GM23338 (cell line): ENCODE data around the gene SYCP3. TPM values are rescaled to one million over a fixed set of nuclear protein-coding genes. Genes with fewer than 3 reads are reported as not detected.

ENCODE experiments used
- ATAC-seq: fragments of 200-7000 bp; cut with Tn5 transposase; 3 replicates; pipeline ENCODE4 v1.9.1; 2020
- DNase-seq: peaks from one replicate; pipeline ENCODE4 v3.0.0-alpha.2; 2015; ENCODE audit warnings: low spot score
- H2AFZ ChIP-seq: fragments of 200-600 bp; sonication (generic); 2 replicates; pipeline ENCODE4 v1.8.0; 2016; ENCODE audit warnings: antibody characterized with exemption, mild to moderate bottlenecking, moderate library complexity
- H3F3A ChIP-seq: fragments of 200-600 bp; sonication (generic); replicated peaks from 2 replicates; pipeline ENCODE4 v1.8.0; 2017; ENCODE audit warnings: antibody characterized with exemption, mixed run types, low read depth
- H3K27ac ChIP-seq: fragments of 200-600 bp; sonication (generic); 2 replicates; pipeline ENCODE4 v1.6.1; 2016; ENCODE audit warnings: low read depth
- H3K27me3 ChIP-seq: fragments of 200-600 bp; sonication (generic); 2 replicates; pipeline ENCODE4 v1.8.0; 2016; ENCODE audit warnings: mild to moderate bottlenecking, mixed run types, moderate library complexity; ENCODE audit not compliant: insufficient read depth
- H3K36me3 ChIP-seq: fragments of 200-600 bp; sonication (generic); 2 replicates; pipeline ENCODE4 v1.8.0; 2016; ENCODE audit warnings: mild to moderate bottlenecking; ENCODE audit not compliant: insufficient read depth
- H3K4me1 ChIP-seq: fragments of 200-600 bp; sonication (generic); 2 replicates; pipeline ENCODE4 v1.8.0; 2016; ENCODE audit warnings: mild to moderate bottlenecking, moderate library complexity; ENCODE audit not compliant: insufficient read depth
- H3K4me2 ChIP-seq: fragments of 200-600 bp; sonication (generic); 2 replicates; pipeline ENCODE4 v1.7.1; 2017; ENCODE audit warnings: mixed run types
- H3K4me3 ChIP-seq: fragments of 200-600 bp; sonication (generic); 2 replicates; pipeline ENCODE4 v1.6.1; 2016; ENCODE audit warnings: mixed run types
- H3K79me2 ChIP-seq: fragments of 200-600 bp; sonication (generic); replicated peaks from 2 replicates; pipeline ENCODE4 v1.8.0; 2017; ENCODE audit warnings: mild to moderate bottlenecking; ENCODE audit not compliant: insufficient read depth
- H3K9me2 ChIP-seq: fragments of 200-600 bp; sonication (generic); 2 replicates; pipeline ENCODE4 v1.8.0; 2017; ENCODE audit not compliant: insufficient read depth
- H4K20me1 ChIP-seq: fragments of 200-600 bp; sonication (generic); replicated peaks from 2 replicates; pipeline ENCODE4 v1.8.0; 2017; ENCODE audit warnings: mild to moderate bottlenecking; ENCODE audit not compliant: insufficient read depth
- H3K27ac Mint-ChIP-seq: 2 replicates; pipeline ENCODE4 v1.8.0; 2020; ENCODE audit warnings: inconsistent platforms, mild to moderate bottlenecking, moderate library complexity, mixed read lengths
- H3K27me3 Mint-ChIP-seq: 3 replicates; pipeline ENCODE4 v1.8.0; 2022; ENCODE audit warnings: low read depth, mild to moderate bottlenecking, moderate library complexity, mixed read lengths, inconsistent platforms; ENCODE audit not compliant: insufficient read depth, poor library complexity
- H3K36me3 Mint-ChIP-seq: 3 replicates; pipeline ENCODE4 v1.8.0; 2021; ENCODE audit warnings: low read depth, mild to moderate bottlenecking, inconsistent platforms, moderate library complexity, mixed read lengths
- H3K4me1 Mint-ChIP-seq: 3 replicates; pipeline ENCODE4 v1.8.0; 2020; ENCODE audit warnings: mild to moderate bottlenecking, inconsistent platforms, mixed read lengths
- H3K4me3 Mint-ChIP-seq: 3 replicates; pipeline ENCODE4 v1.8.0; 2021; ENCODE audit warnings: moderate library complexity, mild to moderate bottlenecking, inconsistent platforms, mixed read lengths
- H3K9me3 Mint-ChIP-seq: 3 replicates; pipeline ENCODE4 v1.8.0; 2020; ENCODE audit warnings: moderate library complexity, mild to moderate bottlenecking, inconsistent platforms, mixed read lengths
- CREB1 ChIP-seq: fragments of 250-450 bp; sonication (Bioruptor Pico); IDR thresholded peaks from 2 replicates; pipeline ENCODE4 v1.5.0; 2020; ENCODE audit warnings: low read depth, mild to moderate bottlenecking, moderate library complexity
- CTCF ChIP-seq, 2 experiments: fragments of 200-600 bp in 1 of 2; sonication (generic) in 1 of 2; conservative IDR thresholded peaks; 2 replicates each; pipeline versions ENCODE4 v1.5.1 to v1.6.1; 2016 to 2017; ENCODE audit warnings: antibody characterized with exemption in 2 of 2, low read depth in 2 of 2, mild to moderate bottlenecking in 2 of 2, moderate library complexity in 1 of 2
- ETS1 ChIP-seq: IDR thresholded peaks from 2 replicates; pipeline ENCODE4 v1.6.1; 2016; ENCODE audit warnings: antibody characterized with exemption
- EZH2 ChIP-seq: fragments of 200-600 bp; sonication (generic); IDR thresholded peaks from one replicate; pipeline ENCODE4 v1.8.0; 2017; ENCODE audit warnings: antibody characterized with exemption, mild to moderate bottlenecking, low read depth; ENCODE audit not compliant: unreplicated experiment
- EZH2phosphoT487 ChIP-seq: fragments of 200-600 bp; sonication (generic); IDR thresholded peaks from one replicate; pipeline ENCODE4 v1.8.1; 2018; ENCODE audit warnings: antibody characterized with exemption; ENCODE audit not compliant: unreplicated experiment
- JUNB ChIP-seq: IDR thresholded peaks from one replicate; pipeline ENCODE4 v1.6.1; 2016; ENCODE audit warnings: antibody characterized with exemption; ENCODE audit not compliant: unreplicated experiment
- NANOG ChIP-seq: IDR thresholded peaks from 2 replicates; pipeline ENCODE4 v1.6.1; 2016; ENCODE audit warnings: antibody characterized with exemption, borderline replicate concordance
- POLR2AphosphoS5 ChIP-seq: IDR thresholded peaks from 2 replicates; pipeline ENCODE4 v1.6.1; 2016; ENCODE audit warnings: antibody characterized with exemption, low read depth
- REST ChIP-seq: IDR thresholded peaks from one replicate; pipeline ENCODE4 v1.6.1; 2018; ENCODE audit warnings: antibody characterized with exemption; ENCODE audit not compliant: unreplicated experiment
- STAT1 ChIP-seq: IDR thresholded peaks from one replicate; pipeline ENCODE4 v1.6.1; 2016; ENCODE audit warnings: antibody characterized with exemption; ENCODE audit not compliant: unreplicated experiment
- ZNF114 ChIP-seq: fragments of 250-450 bp; sonication (Bioruptor Pico); IDR thresholded peaks from 2 replicates; pipeline ENCODE4 v1.5.0; 2020; ENCODE audit warnings: mild to moderate bottlenecking, moderate library complexity
- ZNF331 ChIP-seq: fragments of 250-450 bp; sonication (Bioruptor Pico); IDR thresholded peaks from 2 replicates; pipeline ENCODE4 v1.5.0; 2020; ENCODE audit warnings: low read depth, mild to moderate bottlenecking, moderate library complexity
- ZNF462 ChIP-seq: fragments of 250-450 bp; sonication (Bioruptor Pico); IDR thresholded peaks from 2 replicates; pipeline ENCODE4 v1.5.0; 2020; ENCODE audit warnings: mild to moderate bottlenecking, moderate library complexity
- polyA plus RNA-seq: library from polyadenylated mRNA; unstranded; fragments of >200 nt; fragmentation: Nextera tagmentation; extraction: Ambion mirVana; gene quantifications from 2 replicates; pipeline ENCODE4 v1.2.1, GENCODE V29; 2016
- total RNA-seq: library from RNA; depleted of rRNA; stranded (reverse); fragments of >200 nt; shearing (Covaris generic); gene quantifications from 2 replicates; pipeline ENCODE4 v1.2.3, GENCODE V29; 2014

Gene SYCP3
- total and polyA plus RNA-seq, 2 experiments from 2014 or later = 0.07 to 1.5 TPM

- H3K27ac ChIP-seq = no peak overlapping the region
- no peaks in the 10 kb centered on the region for H3K4me1 ChIP-seq
- DNase-seq (no peak), ATAC-seq (no peak)
- H3K79me2 ChIP-seq = no peaks in the 10 kb centered on the region
- H2AFZ ChIP-seq = no peak overlapping the region
- no peak overlapping the region for H3K4me3 ChIP-seq
- no peak overlapping the region for H3K4me2 ChIP-seq
- H3F3A ChIP-seq = no peaks in the 10 kb centered on the region
- TF ChIP-seq NANOG = no peak
- no peak for TF ChIP-seq JUNB
- TF ChIP-seq REST = no peak
- TF ChIP-seq POLR2AphosphoS5 = no peak
- no peak for TF ChIP-seq ZNF114 (CRISPR knock-in tag)
- TF ChIP-seq EZH2 = no peak
- no peak for TF ChIP-seq CREB1 (CRISPR knock-in tag)
- no peak for TF ChIP-seq ETS1
- no peak for TF ChIP-seq STAT1
- TF ChIP-seq EZH2phosphoT487 = no peak
- TF ChIP-seq ZNF462 (CRISPR knock-in tag) = no peak
- TF ChIP-seq CTCF (conservative IDR thresholded peaks at IDR 0.05; ENCODE audit: low read depth in 2 of 2) = no peak
- no peak for TF ChIP-seq ZNF331 (CRISPR knock-in tag)
- no peaks in the 10 kb centered on the region for H3K36me3 ChIP-seq
- H4K20me1 ChIP-seq = no peaks in the 10 kb centered on the region
- H3K9me3 Mint-ChIP-seq = no peaks in the 10 kb centered on the region
- H3K27ac Mint-ChIP-seq = no peak overlapping the region
- no peaks in the 10 kb centered on the region for H3K4me1 Mint-ChIP-seq
- H3K27me3 ChIP-seq = no peaks in the 10 kb centered on the region
- H3K4me3 Mint-ChIP-seq = no peak overlapping the region
- H3K36me3 Mint-ChIP-seq = no peaks in the 10 kb centered on the region
- H3K9me2 ChIP-seq = no peaks in the 10 kb centered on the region
- H3K27me3 Mint-ChIP-seq = peaks cover 5% of the 10 kb centered on the region
These were observed 9.4 kb downstream of the SYCP3 start for GRCh38 chr12:101729842-101730241.
